Cerebellar nuclear complex (tissue), 1 donor: ENCODE measurements around the gene PTGR2.
"Not testable (repeated sequence)": the region's sequence is repeated elsewhere in the genome, so short reads cannot be mapped to it uniquely, and the experiment has no call there.

ENCODE experiments used
- DNase-seq, 2 experiments: peaks; one replicate each; lab custom pipeline; 2025; lab: John Stamatoyannopoulos, UW

Gene PTGR2

DNA sequence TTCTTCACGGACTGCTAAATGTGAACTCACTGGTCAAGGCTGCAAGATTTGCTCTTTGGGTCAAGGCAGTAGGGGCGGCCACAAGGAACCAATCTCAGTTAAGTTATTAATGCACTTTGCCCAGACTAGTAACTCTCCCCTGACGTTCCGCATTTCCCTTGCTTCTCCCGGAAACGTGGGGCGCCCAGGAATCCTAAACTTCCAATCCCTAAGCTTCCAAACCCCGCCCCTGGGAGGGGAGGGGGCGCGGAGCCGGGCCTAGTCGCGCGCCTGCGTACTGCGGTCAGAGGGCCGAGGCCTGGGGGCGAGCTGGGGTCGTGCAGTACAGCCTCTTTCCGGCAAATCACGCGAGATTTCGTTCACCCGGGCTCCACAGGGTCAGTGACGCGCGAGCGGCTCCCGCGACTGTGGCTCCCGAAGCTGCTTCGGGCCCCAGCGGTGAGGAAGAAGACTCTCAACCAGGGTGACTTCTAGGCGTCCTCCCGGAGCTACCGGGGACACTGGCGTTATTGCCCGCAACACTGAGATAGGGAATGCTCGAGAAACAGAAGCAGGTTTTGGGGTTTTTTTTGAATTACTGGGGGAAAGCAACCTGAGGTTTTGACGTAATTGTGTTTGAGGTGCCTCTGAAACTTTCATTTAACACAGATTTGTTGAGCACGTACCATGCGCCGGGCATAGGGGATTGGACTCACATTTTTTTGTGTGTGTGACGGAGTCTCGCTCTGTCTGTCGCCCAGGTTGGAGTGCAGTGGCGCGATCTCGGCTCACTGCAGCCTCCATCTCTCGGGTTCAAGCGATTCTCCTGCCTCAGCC, at the start of gene PTGR2:
TSS of gene PTGR2 (plus strand) at position 265 of the 816 bp plus-strand sequence. CDS start 7,032 bp downstream, outside the sequence.
- peak; percentile 69 to 71 for DNase-seq

DNA sequence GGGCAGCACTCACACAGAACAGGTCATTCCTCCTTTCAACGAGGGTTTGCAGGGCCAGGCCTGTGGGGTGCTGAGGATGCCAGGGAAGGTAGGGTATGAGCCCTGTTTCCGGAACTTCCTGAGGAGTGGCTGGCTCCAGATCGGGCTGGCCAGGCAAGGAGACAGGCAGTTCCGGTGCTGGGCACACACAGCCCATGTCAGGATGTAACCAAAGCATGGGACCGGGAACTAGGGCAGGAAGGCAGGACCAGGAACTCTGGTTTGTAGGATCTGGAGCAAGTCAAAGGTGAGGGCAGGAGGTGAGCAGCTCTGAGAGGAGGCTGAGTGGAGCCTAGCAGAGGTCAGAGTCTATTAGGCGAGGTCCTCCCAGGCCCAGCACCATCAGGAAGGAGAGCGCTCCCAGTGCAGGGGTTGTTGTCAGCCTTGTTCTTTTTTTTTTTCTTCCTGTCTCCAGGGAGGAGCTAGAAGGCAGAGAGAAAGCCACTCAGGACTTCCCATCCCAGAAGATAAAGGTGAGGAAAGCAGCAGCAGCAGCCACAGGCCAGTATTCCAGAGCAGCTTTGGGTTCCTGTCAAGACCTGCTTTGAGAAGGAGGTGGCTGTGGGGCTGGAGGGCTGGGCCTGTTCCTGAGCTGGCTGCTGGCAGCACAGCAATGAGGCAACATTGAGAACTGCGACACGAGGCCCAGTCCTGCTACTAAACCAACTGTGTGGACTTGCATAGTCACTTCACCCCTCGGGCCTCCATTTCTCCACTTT, 49.0 kb upstream of the PTGR2 start:
- DNase-seq, result no peak

GRCh38 chr14:73804636-73805035, 47.0 kb upstream of the PTGR2 start:
- no peak for DNase-seq

- no peak for DNase-seq
Measured at GRCh38 chr14:73807457-73807856, 44.2 kb upstream of the PTGR2 start.

GRCh38 chr14:73809391-73809790, 42.2 kb upstream of the PTGR2 start:
- DNase-seq, result no peak

DNA sequence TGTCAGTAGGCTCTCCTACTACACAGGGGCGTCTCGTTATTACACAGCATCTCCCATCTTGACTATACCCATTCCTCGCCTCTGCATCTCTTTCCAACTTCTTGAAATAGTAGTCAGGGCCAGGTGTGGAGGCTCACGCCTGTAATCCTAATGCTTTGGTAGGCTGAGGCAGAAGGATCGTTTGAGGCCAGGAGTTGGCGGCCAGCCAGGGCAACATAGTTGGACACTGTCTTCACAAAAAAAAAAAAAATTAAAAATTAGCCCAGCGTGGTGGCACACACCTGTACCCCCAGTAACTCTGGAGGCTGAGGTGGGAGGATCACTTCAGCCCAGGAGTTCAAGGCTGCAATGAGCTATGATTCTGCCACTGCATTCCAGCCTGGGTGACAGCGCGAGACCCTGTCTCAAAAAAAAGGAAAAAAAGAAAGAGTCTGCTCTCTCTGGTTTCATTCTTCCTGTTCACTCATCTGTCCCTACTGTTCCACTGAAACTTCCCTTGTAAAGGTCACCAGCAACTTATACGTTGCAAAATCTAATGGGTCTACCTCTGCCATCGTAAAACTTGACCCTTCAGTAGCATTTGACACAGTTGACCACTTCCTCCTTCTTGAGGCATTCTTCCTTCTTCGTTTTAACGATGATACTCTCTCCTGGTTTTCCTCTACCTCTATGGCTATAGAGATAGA, 41.0 kb upstream of the PTGR2 start:
- no peak for DNase-seq

- DNase-seq, result no peak
Measured at GRCh38 chr14:73811164-73811503, 40.5 kb upstream of the PTGR2 start.

- no peak for DNase-seq
Measured at GRCh38 chr14:73814153-73814552, 37.5 kb upstream of the PTGR2 start.

DNA sequence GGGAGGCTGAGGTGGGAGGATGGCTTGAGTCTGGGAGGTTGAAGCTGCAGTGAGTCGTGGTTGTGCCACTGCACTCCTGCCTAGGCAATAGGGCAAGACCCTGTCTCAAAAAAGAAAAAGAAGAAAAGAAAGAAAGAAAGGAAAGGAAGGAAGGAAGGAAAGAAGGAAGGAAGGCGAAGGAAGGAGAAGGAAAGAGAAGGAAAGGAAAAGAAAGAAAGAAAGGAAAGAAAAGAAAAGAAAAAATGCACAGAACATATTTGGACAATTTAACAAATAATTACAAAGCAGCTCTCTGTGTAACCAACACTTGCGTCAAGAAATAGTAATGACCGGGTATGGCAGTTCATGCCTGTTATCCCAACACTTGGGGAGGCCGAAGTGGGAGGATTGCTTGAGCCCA, 35.8 kb upstream of the PTGR2 start:
- no peak for DNase-seq

DNA sequence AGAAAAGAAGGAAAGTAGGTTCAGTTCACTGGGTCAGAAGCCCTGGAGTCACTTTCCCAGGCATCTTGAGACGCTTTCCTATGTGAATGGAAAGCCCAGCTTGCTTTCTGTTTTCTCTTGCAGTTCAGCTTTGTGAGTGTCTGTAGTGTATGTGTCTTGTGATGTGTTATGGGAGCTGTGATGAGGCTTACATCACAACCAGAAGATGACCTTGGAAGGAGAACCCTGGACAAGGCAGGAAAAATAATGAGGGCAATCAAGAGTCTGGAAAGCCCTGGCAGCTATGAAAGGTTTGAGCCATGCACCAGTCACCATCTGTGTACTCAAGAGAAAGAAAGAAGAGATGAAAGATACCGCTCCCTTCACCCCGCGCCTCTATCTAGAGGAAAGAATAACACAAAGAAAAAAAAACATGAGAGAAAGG, 35.2 kb upstream of the PTGR2 start:
- DNase-seq, result no peak

- DNase-seq, result no peak
Measured at GRCh38 chr14:73817020-73817655, 34.5 kb upstream of the PTGR2 start.

DNA sequence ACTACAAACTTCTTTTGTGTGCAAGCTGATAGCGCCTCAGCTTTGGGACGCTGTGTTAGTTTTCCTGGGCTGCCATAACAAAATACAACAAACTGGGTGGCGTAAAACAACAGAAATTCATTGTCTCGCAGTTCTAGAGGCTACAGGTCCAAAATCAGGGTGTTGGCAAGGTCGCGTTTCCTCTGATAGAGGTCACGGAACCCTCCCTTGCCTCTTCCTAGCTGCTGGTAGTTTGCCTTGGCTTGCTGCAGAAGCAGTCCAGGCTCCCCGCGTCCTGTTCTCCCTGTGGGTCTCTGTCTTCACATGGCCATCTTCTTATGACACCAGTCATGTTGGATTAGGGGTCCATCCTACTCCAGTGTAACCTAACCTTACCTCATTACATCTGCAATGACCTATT, 32.8 kb upstream of the PTGR2 start:
- DNase-seq, result no peak

DNA sequence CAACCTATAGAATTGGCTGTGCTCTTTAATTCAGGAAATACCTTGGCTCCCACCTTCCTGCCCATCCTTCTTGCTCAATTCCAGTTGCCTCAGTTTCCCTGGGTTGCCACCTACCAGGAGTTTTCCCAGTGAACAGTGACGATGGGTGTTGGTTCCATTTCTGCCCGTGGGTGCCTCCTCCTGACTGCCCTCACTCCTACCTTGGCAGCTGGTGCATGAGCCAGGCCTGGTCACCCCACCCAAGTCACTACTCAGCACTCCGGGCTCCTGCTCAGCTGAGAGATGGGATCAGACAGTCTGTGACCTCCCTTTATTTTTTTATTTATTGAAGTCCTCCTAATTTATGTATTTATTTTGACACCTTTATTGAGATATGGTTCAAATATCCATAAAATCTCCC, 31.0 kb upstream of the PTGR2 start:
- DNase-seq, result no peak

GRCh38 chr14:73823339-73823885, 28.2 kb upstream of the PTGR2 start:
- no peak for DNase-seq

DNA sequence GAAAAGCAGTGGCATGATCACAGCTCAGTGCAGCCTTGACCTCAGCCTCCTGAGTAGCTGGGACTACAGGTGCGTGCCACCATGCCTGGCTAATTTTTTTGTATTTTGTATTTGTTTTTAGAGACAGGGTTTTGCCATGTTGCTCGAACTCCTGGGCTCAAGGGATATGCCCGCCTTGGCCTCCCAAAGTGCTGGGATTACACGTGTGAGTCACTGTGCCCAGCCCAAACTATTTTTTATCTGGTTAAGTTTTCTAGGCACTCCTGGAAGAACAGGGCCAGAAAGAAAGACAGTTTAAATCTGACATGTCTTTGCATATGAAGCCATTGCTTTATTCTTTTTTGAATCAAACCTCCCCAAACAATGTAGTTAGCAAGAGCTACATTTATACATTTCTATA, 27.5 kb upstream of the PTGR2 start:
- DNase-seq, result no peak

- no peak for DNase-seq
Measured at GRCh38 chr14:73824536-73824935, 27.1 kb upstream of the PTGR2 start.

- DNase-seq, result peak in 1 of 2 experiments; percentile 33
Measured at GRCh38 chr14:73825551-73826188, 26.0 kb upstream of the PTGR2 start.

GRCh38 chr14:73827190-73827589, 24.4 kb upstream of the PTGR2 start:
- not testable (repeated sequence) for DNase-seq

DNA sequence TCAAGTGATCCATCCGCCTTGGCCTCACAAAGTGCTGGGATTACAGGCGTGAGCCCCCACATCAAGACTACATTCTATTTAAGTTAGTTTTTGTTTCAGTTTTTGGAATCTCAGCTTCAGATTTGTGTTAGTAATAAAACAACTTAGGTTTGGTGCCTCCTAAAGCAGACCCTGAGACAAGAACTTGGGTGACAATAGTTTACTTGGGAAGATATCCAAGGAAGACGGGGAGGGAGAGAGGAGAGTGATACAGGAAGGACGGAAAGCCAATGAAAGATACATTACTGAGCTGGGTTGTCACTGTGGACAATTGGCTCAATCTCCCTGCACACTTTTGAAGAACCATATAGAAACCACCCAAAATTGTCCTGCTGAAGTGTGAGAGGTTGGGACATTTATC, 22.6 kb upstream of the PTGR2 start:
- no peak for DNase-seq

GRCh38 chr14:73829526-73830431, 21.9 kb upstream of the PTGR2 start:
- no peak for DNase-seq
